CD4-positive, CD25-positive, alpha-beta regulatory T cell (primary cell): Measurements from ENCODE around the gene DDX6. TPM values are rescaled to one million over a fixed set of nuclear protein-coding genes. Genes with fewer than 3 reads are reported as not detected.
"Not testable (repeated sequence)": the region's sequence is repeated elsewhere in the genome, so short reads cannot be mapped to it uniquely, and the experiment has no call there.

Experiments
- ATAC-seq, 2 donors: fragments of 150-1000 bp; cut with Tn5 transposase; one replicate each; pipeline ENCODE4 v1.10.0; 2021; ENCODE audit warnings: low read depth in 2 of 2, moderate number of reproducible peaks in 2 of 2, moderate library complexity in 1 of 2
- DNase-seq, 3 donors: peaks; one replicate each; pipeline versions ENCODE4 v3.0.0 to v3.0.0-alpha.2; 2012 to 2022; ENCODE audit warnings: mixed read lengths in 1 of 3
- H3K27ac ChIP-seq: one replicate; pipeline ENCODE4 v1.7.0; 2013; ENCODE audit warnings: mild to moderate bottlenecking, low read length; ENCODE audit not compliant: insufficient read depth, poor library complexity, severe bottlenecking
- H3K27me3 ChIP-seq: one replicate; pipeline ENCODE4 v1.7.0; 2013; ENCODE audit warnings: low read length; ENCODE audit not compliant: control insufficient read depth, insufficient read depth
- H3K36me3 ChIP-seq: one replicate; pipeline ENCODE4 v1.7.0; 2013; ENCODE audit warnings: mild to moderate bottlenecking, low read length, moderate library complexity; ENCODE audit not compliant: control insufficient read depth, insufficient read depth
- H3K4me1 ChIP-seq: 2 replicates; pipeline ENCODE4 v1.7.0; 2013; ENCODE audit warnings: mild to moderate bottlenecking, low read length; ENCODE audit not compliant: insufficient read depth, control insufficient read depth, poor library complexity, severe bottlenecking
- H3K4me3 ChIP-seq: one replicate; pipeline ENCODE4 v1.7.0; 2013; ENCODE audit warnings: low read depth, mild to moderate bottlenecking, low read length, moderate library complexity
- H3K9me3 ChIP-seq, 2 experiments: 1 replicate in 1 of 2; 2 replicates in 1 of 2; pipeline ENCODE4 v1.7.0; 2013; ENCODE audit warnings: low read length in 2 of 2, mild to moderate bottlenecking in 1 of 2, moderate library complexity in 1 of 2; ENCODE audit not compliant: control insufficient read depth in 2 of 2
- H3K27ac Mint-ChIP-seq, 3 donors: one replicate each; pipeline ENCODE4 v1.8.0; 2020 to 2022; ENCODE audit warnings: mild to moderate bottlenecking in 3 of 3, mixed read lengths in 3 of 3, moderate library complexity in 2 of 3
- H3K27me3 Mint-ChIP-seq: one replicate; pipeline ENCODE4 v1.8.0; 2022; ENCODE audit warnings: mild to moderate bottlenecking, mixed read lengths
- H3K36me3 Mint-ChIP-seq: one replicate; pipeline ENCODE4 v1.8.0; 2020; ENCODE audit warnings: mixed read lengths
- H3K4me1 Mint-ChIP-seq, 4 donors: one replicate each; pipeline ENCODE4 v1.8.0; 2020 to 2022; ENCODE audit warnings: mixed read lengths in 4 of 4, mild to moderate bottlenecking in 1 of 4
- H3K4me3 Mint-ChIP-seq, 4 donors: one replicate each; pipeline ENCODE4 v1.8.0; 2020 to 2022; ENCODE audit warnings: mild to moderate bottlenecking in 4 of 4, mixed read lengths in 4 of 4, moderate library complexity in 3 of 4
- H3K9me3 Mint-ChIP-seq, 7 donors: one replicate each; pipeline ENCODE4 v1.8.0; 2020 to 2022; ENCODE audit warnings: mixed read lengths in 7 of 7, mild to moderate bottlenecking in 3 of 7, moderate library complexity in 2 of 7
- polyA plus RNA-seq, 4 donors: library from polyadenylated mRNA; unstranded; fragments of 300-500 nt; fragmentation: Illumina TruSeq; gene quantifications; one replicate each; pipeline ENCODE4 v1.2.3, GENCODE V29; 2021
- total RNA-seq: library from RNA; stranded (reverse); gene quantifications from one replicate; pipeline ENCODE4 v1.2.3, GENCODE V29; 2022

Gene DDX6
- total RNA-seq, result 293 TPM
- 100 to 1,000 TPM in 1 of 4 donors, 10 to 100 TPM in 3; 79.0 to 103 (median 94.6) TPM for polyA plus RNA-seq

DNA sequence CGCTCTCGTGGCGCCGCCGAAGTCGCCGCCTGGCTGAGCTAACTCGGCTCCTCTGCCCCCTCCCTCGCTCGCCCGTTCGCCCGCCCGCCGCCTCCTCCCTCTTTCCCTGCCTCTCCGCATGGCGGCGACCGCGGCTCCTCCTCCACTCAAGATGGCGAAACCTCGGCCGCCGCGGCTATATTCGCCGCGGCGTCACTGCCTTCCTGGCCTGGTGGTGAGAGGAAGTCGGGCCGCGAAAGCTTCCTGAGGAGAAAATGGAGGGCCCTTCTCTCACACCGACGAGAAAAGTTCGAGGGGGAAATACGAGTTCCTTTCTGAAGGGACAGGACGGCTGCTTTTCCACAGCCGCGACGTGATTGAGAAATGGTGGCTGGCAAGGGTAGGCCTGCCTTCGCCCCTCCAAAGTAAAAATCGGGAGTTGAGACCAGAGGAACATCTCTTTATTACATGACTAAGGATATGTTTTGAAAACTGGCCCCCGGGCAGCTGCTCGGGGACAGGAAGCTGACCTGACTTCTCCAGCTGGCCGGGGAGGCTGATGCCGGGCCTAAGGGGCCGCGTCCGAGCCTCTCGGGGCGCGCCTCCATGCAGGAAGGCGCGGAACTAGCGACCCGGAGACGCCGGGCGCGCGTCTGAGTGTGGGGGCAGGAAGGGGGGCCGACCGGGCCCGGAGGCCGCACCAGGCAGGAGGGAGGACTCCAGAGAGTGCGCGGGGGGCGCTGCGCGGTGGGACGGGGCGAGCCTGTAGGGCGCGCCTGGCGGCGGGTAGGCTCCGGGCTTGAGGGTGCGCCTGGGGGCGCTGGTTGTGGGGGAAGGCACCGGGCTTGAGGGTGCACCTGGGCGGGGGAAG, at the start of gene DDX6:
TSS of gene DDX6 (minus strand) at position 54 of the 850 bp plus-strand sequence. CDS start 4,913 bp downstream, outside the sequence.
- Histone ChIP-seq H3K27me3 (no peaks in the 10 kb centered on the region), H3K36me3 (no peaks in the 10 kb centered on the region), H3K4me3 (peak within 1 kb of the TSS; percentile 99), H3K4me1 (peaks cover 28% of the 10 kb centered on the region), H3K27ac (peak within 1 kb of the TSS; percentile 98), H3K9me3 (no peaks in the 10 kb centered on the region)
- Mint-ChIP-seq H3K4me3 (peak within 1 kb of the TSS; percentile 94 to 100 (median 98)), H3K27ac (peak within 1 kb of the TSS; percentile 96 to 100 (median 98)), H3K9me3 (no peaks in the 10 kb centered on the region), H3K4me1 (peaks cover 6 to 48% (median 31%) of the 10 kb centered on the region in 4 donors), H3K36me3 (peaks cover 7% of the 10 kb centered on the region), H3K27me3 (peaks cover 12% of the 10 kb centered on the region)
- ATAC-seq (peak; percentile 63 to 66), DNase-seq (peak; percentile 85 to 92 (median 90))

GRCh38 chr11:118838905-118839553, 48.1 kb upstream of the DDX6 start:
- Mint-ChIP-seq H3K4me3 (no peak overlapping the region), H3K4me1 (peaks cover 12 to 23% (median 16%) of the 10 kb centered on the region in 4 donors), H3K27ac (no peak overlapping the region), H3K36me3 (no peaks in the 10 kb centered on the region), H3K9me3 (no peaks in the 10 kb centered on the region), H3K27me3 (no peaks in the 10 kb centered on the region)
- ATAC-seq (no peak), DNase-seq (no peak)
- H3K27ac ChIP-seq, result no peak overlapping the region
- no peak overlapping the region for H3K4me3 ChIP-seq
- H3K36me3 ChIP-seq, result no peaks in the 10 kb centered on the region
- peaks cover 3% of the 10 kb centered on the region for H3K4me1 ChIP-seq
- H3K27me3 ChIP-seq, result no peaks in the 10 kb centered on the region
- H3K9me3 ChIP-seq, result no peaks in the 10 kb centered on the region

DNA sequence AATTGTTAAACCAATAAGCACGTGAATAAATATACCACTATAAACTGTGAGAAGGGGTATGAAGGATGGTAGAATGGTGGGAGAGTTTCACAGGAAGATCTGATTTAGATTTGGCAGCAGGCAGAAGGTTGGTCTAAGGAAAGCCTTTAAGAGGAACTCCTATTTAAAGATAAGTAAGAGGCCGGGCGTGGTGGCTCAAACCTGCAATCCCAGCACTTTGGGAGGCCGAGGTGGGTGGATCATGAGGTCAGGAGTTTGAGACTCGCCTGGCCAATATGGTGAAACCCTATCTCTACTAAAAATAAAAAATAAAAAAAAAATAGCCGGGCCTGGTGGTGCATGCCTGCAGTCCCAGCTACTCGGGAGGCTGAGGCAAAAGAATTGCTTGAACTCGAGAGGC, 46.9 kb upstream of the DDX6 start:
- no peak overlapping the region for H3K27ac Mint-ChIP-seq
- no peaks in the 10 kb centered on the region for H3K36me3 Mint-ChIP-seq
- no peak for DNase-seq
- H3K4me3 Mint-ChIP-seq, result no peak overlapping the region
- no peaks in the 10 kb centered on the region for H3K36me3 ChIP-seq
- H3K27me3 ChIP-seq, result no peaks in the 10 kb centered on the region
- H3K4me3 ChIP-seq, result no peak overlapping the region
- H3K4me1 ChIP-seq, result peaks cover 3% of the 10 kb centered on the region
- H3K9me3 ChIP-seq, result no peaks in the 10 kb centered on the region
- H3K9me3 Mint-ChIP-seq, result no peaks in the 10 kb centered on the region
- ATAC-seq, result no peak
- H3K27me3 Mint-ChIP-seq, result no peaks in the 10 kb centered on the region
- no peak overlapping the region for H3K27ac ChIP-seq
- peaks cover 13 to 22% (median 18%) of the 10 kb centered on the region in 4 donors for H3K4me1 Mint-ChIP-seq

DNA sequence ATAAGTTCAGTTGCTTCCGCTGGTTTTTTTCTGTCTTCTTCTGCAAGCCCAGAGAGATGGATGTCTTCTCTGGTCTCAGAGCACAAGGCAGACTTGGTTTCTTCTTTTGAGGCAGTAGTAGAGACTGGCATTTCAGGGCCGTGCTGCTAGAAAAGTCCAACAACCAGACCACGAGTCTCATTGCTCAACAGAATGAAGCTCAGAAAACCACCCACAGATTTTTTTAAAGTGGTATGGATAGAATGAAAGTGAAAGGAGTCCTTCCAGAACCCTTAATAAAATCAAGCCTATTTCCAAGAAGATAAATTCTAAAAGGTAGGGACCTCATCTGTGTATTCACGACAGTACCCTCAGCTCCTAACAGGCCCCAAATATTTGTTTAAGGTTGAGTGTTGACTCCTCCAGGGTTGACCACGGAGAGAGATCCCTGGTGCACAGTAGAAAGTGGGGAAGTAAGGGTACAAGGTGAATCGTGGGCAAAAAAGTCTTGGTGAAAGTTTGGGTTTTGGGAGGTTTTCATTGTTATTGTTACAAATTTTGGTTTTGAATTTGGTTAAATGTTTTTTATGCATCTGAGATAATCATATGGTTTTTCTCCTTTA, 43.6 kb upstream of the DDX6 start:
- peak overlapping the region in 1 of 3 donors; percentile 67 for H3K27ac Mint-ChIP-seq
- H3K4me1 Mint-ChIP-seq, result peaks cover 9 to 12% (median 10%) of the 10 kb centered on the region in 4 donors
- peaks cover 3% of the 10 kb centered on the region for H3K27me3 Mint-ChIP-seq
- Histone ChIP-seq H3K4me3 (no peak overlapping the region), H3K9me3 (no peaks in the 10 kb centered on the region), H3K27ac (no peak overlapping the region), H3K27me3 (no peaks in the 10 kb centered on the region), H3K4me1 (no peaks in the 10 kb centered on the region), H3K36me3 (no peaks in the 10 kb centered on the region)
- peak overlapping the region in 1 of 4 donors; percentile 61 for H3K4me3 Mint-ChIP-seq
- ATAC-seq (no peak), DNase-seq (peak in 1 of 3 donors; percentile 36)
- H3K36me3 Mint-ChIP-seq, result no peaks in the 10 kb centered on the region
- H3K9me3 Mint-ChIP-seq, result no peaks in the 10 kb centered on the region

DNA sequence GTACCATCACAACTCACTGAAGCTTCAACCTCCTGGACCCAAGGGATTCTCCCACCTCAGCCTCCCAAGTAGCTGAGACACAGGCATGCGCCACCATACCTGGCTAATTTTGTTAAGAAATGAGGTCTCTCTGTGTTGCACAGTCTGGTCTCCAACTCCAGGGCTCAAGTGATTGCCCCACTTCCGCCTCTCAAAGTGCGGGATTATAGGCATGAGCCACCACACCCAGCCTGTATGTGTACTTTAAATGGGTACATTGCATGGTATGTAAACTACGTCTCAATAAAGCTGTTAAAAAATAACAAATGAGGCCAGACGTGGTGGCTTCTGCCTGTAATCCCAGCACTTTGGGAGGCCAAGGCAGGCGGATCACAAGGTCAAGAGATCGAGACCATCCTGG, 36.2 kb upstream of the DDX6 start:
- Mint-ChIP-seq H3K4me1 (no peaks in the 10 kb centered on the region), H3K4me3 (no peak overlapping the region), H3K36me3 (no peaks in the 10 kb centered on the region), H3K27me3 (peaks cover 4% of the 10 kb centered on the region), H3K27ac (no peak overlapping the region), H3K9me3 (no peaks in the 10 kb centered on the region)
- DNase-seq (no peak), ATAC-seq (no peak)
- H3K9me3 ChIP-seq, result no peaks in the 10 kb centered on the region
- H3K27ac ChIP-seq, result no peak overlapping the region
- H3K4me1 ChIP-seq, result no peaks in the 10 kb centered on the region
- H3K4me3 ChIP-seq, result no peak overlapping the region
- no peaks in the 10 kb centered on the region for H3K27me3 ChIP-seq
- no peaks in the 10 kb centered on the region for H3K36me3 ChIP-seq

DNA sequence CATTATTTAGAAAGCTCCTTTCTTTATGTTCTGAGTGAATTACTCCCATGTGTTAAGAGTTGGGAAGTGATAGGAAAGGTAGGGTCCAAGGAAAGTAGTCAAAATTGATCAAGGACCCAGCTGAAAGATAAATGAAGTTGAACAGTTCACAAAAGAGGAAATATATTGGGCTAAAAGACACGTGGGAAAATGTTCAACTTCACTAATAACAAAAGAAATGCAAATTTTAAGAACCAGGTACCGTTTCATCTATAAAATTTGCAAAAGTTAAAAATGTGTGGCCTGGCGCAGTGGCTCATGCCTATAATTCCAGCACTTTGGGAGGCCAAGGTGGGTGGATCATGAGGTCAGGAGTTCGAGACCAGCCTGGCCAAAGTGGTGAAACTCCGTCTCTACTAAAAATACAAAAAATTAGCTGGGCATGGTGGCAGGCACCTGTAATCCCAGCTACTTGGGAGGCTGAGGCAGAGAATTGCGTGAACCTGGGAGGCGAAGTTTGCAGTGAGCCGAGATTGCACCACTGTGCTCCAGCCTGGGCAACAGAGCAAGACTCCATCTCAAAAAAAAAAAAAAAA, 32.1 kb upstream of the DDX6 start:
- not testable (repeated sequence) for H3K27me3 ChIP-seq, H3K36me3 Mint-ChIP-seq, DNase-seq, H3K27me3 Mint-ChIP-seq, H3K9me3 ChIP-seq, H3K9me3 Mint-ChIP-seq, H3K4me1 ChIP-seq, H3K4me3 Mint-ChIP-seq, H3K36me3 ChIP-seq, H3K4me3 ChIP-seq, H3K27ac ChIP-seq, ATAC-seq, H3K27ac Mint-ChIP-seq
- H3K4me1 Mint-ChIP-seq, result peaks cover 0 to 14% (median 4%) of the 10 kb centered on the region in 4 donors

DNA sequence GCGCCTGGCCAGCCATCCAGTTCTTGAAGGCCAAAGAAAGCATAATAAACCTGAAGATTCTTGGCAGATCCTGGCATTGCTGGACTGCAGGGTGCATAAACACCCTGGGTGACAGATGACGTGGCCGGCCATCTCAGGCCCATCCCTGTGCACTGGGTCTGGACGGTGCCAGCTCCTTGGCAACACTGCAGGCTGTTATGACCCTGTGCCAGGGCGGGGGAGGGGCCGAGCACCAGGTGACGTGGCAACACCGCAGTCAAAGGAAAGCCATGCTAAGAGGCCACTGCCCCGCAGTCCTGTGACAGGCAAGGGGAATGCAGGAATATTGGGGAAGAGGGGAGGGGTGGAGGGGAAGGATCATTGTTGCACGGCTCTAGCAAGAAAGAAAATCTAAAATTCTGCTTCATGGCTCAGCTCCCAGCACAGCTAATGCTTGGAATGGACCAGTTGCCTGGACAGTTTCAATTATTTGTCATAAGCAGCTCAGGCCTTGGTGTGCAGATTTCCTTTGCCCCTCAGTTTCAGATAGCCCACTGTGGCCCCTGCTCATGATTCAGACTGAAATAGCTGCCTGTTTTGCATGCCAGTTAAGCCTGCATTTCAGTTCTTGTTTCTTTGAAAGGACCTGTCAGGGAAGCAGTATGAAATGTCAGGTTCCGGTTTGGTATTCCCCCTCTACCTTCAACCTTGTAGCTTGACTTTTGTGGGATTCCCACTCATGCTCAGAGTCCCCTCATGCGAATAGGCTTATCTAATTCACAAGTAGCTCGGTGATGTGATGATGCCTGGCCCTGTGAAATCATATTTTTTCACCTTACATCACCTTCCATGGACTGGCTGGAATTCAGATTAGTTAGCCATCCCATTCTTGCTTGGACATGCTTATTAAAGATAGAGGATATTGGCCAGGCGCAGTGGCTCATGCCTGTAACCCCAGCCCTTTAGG, 29.7 kb upstream of the DDX6 start:
- ATAC-seq, result peak; percentile 53 to 66
- Histone ChIP-seq H3K9me3 (no peaks in the 10 kb centered on the region), H3K4me1 (peaks cover 4% of the 10 kb centered on the region), H3K36me3 (no peaks in the 10 kb centered on the region), H3K27me3 (no peaks in the 10 kb centered on the region), H3K27ac (no peak overlapping the region), H3K4me3 (no peak overlapping the region)
- Mint-ChIP-seq H3K4me3 (no peak overlapping the region), H3K27me3 (no peaks in the 10 kb centered on the region), H3K4me1 (peaks cover 0 to 14% (median 4%) of the 10 kb centered on the region in 4 donors), H3K36me3 (no peaks in the 10 kb centered on the region), H3K9me3 (no peaks in the 10 kb centered on the region), H3K27ac (peak overlapping the region in 2 of 3 donors; percentile 52 to 65)
- DNase-seq, result no peak
